Activated CD8-positive, alpha-beta memory T cell treated with anti-CD3 and anti-CD28 coated beads for 48 hours (primary cell): ENCODE results near the gene ADCY1.
"Not testable (repeated sequence)": the region's sequence is repeated elsewhere in the genome, so short reads cannot be mapped to it uniquely, and the experiment has no call there.

ENCODE experiments used
- DNase-seq, 3 experiments: peaks; one replicate each; pipeline ENCODE4 v3.0.0-alpha.2; 2020; ENCODE audit warnings: low read depth in 2 of 3, low spot score in 2 of 3

Gene ADCY1

GRCh38 chr7:45573661-45574415, at the start of gene ADCY1:
ADCY1 (plus strand) TSS chr7:45574368; CDS start chr7:45574544, 176 bp downstream.
- no peak for DNase-seq

GRCh38 chr7:45524445-45524844, 49.7 kb upstream of the ADCY1 start:
- no peak for DNase-seq

- DNase-seq, result no peak
These were observed 49.1 kb upstream of the ADCY1 start for GRCh38 chr7:45525057-45525456.

- DNase-seq, result no peak
These were observed 30.7 kb upstream of the ADCY1 start for GRCh38 chr7:45543473-45543872.

- not testable (repeated sequence) for DNase-seq
These were observed 29.0 kb upstream of the ADCY1 start for GRCh38 chr7:45545105-45545710.

- not testable (repeated sequence) for DNase-seq
These were observed 25.3 kb upstream of the ADCY1 start for GRCh38 chr7:45548917-45549316.

- DNase-seq, result no peak
These were observed 10.8 kb upstream of the ADCY1 start for GRCh38 chr7:45563401-45563800.

- no peak for DNase-seq
These were observed 10.2 kb upstream of the ADCY1 start for GRCh38 chr7:45563941-45564461.

GRCh38 chr7:45564485-45564884, 9.7 kb upstream of the ADCY1 start:
- no peak for DNase-seq

- DNase-seq, result no peak
These were observed 9.2 kb upstream of the ADCY1 start for GRCh38 chr7:45564886-45565455.

- DNase-seq, result no peak
These were observed 7.8 kb upstream of the ADCY1 start for GRCh38 chr7:45566386-45566785.

GRCh38 chr7:45566961-45567360, 7.2 kb upstream of the ADCY1 start:
- no peak for DNase-seq

GRCh38 chr7:45567713-45568112, 6.5 kb upstream of the ADCY1 start:
- DNase-seq, result no peak

GRCh38 chr7:45568536-45569289, 5.5 kb upstream of the ADCY1 start:
- DNase-seq, result no peak

GRCh38 chr7:45569290-45569685, 4.9 kb upstream of the ADCY1 start:
- no peak for DNase-seq

GRCh38 chr7:45570797-45571196, 3.4 kb upstream of the ADCY1 start:
- no peak for DNase-seq

- DNase-seq, result no peak
These were observed 964 bp upstream of the ADCY1 start for GRCh38 chr7:45573204-45573603.

GRCh38 chr7:45574416-45574668, 174 bp downstream of the ADCY1 start:
- no peak for DNase-seq

- DNase-seq, result no peak
These were observed 717 bp downstream of the ADCY1 start for GRCh38 chr7:45574669-45575500.

- no peak for DNase-seq
These were observed 1.5 kb downstream of the ADCY1 start for GRCh38 chr7:45575501-45576248.
